SK-N-MC (cell line): ENCODE measurements around the gene PIK3CB.

Experiments
- EZH2 ChIP-seq: fragments of 200-600 bp; sonication (generic); IDR thresholded peaks from one replicate; pipeline ENCODE4 v1.6.1; 2017; ENCODE audit warnings: antibody characterized with exemption
- POLR2AphosphoS5 ChIP-seq: IDR thresholded peaks from 2 replicates; pipeline ENCODE4 v1.6.1; 2012; ENCODE audit warnings: mild to moderate bottlenecking, low read depth, low read length, borderline replicate concordance

- TF ChIP-seq EZH2, result no peak
- no peak for TF ChIP-seq POLR2AphosphoS5
Observed at GRCh38 chr3:138850151-138850550, 15.4 kb upstream of the PIK3CB start.
